Fibroblast of lung (primary cell): Measurements from ENCODE around the gene TBC1D22A.

ENCODE experiments used
- CTCF ChIP-seq, 2 donors: IDR thresholded peaks in 1 of 2; conservative IDR thresholded peaks in 1 of 2; 1 replicate in 1 of 2; 2 replicates in 1 of 2; pipeline ENCODE4 v1.5.1; 2011 to 2012; ENCODE audit warnings: low read length in 2 of 2, control low read depth in 1 of 2, inconsistent platforms in 1 of 2, low read depth in 1 of 2, mild to moderate bottlenecking in 1 of 2
- EZH2 ChIP-seq: IDR thresholded peaks from 2 replicates; pipeline ENCODE4 v1.5.1; 2012; ENCODE audit warnings: low read length, control low read depth, mild to moderate bottlenecking; ENCODE audit errors: missing control alignments

DNA sequence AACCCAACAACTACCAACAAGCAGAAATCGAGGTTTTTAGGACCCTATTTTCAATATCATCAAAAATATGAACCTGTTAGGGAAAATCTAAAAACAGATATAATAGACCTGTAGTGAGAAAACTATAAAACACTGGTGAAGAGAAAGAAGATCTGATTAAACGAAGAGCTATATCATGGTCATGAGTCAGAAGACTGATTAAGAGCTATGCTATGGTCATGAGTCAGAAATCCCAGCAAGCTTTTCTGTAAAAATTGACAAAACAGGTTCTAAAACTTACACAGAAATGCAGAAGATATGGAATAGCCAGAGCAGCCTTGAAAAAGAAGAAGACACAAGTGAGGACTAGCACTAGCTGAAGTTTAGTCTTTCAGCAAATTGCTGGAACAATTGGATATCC lies 345.0 kb downstream of the TBC1D22A start:
- TF ChIP-seq CTCF (conservative IDR thresholded peaks at IDR 0.05 in 1 of 2, IDR thresholded peaks at IDR 0.05 in 1 of 2; ENCODE audit: low read depth in 1 of 2, low read length in 2 of 2) (no peak), EZH2 (no peak)
